SHP77 (cell line): ENCODE data around the gene ARL8A.
"Not testable (repeated sequence)": the region's sequence is repeated elsewhere in the genome, so short reads cannot be mapped to it uniquely, and the experiment has no call there.

Experiments used
- DNase-seq, 2 experiments: peaks; one replicate each; lab custom pipeline; 2025; lab: John Stamatoyannopoulos, UW

Gene ARL8A

GRCh38 chr1:202158810-202159533, 14.4 kb upstream of the ARL8A start:
- DNase-seq: no peak

- DNase-seq: no peak
Observed at GRCh38 chr1:202157945-202158344, 13.4 kb upstream of the ARL8A start.

GRCh38 chr1:202156590-202156989, 12.1 kb upstream of the ARL8A start:
- DNase-seq: no peak

GRCh38 chr1:202155478-202156021, 11.0 kb upstream of the ARL8A start:
- peak in 1 of 2 experiments; percentile 44 for DNase-seq

GRCh38 chr1:202154766-202155477, 10.4 kb upstream of the ARL8A start:
- DNase-seq: peak; percentile 58 to 62

GRCh38 chr1:202154148-202154765, 9.7 kb upstream of the ARL8A start:
- no peak for DNase-seq

GRCh38 chr1:202153284-202153683, 8.7 kb upstream of the ARL8A start:
- DNase-seq: no peak

- no peak for DNase-seq
Observed at GRCh38 chr1:202152399-202152798, 7.9 kb upstream of the ARL8A start.

- DNase-seq: no peak
Observed at GRCh38 chr1:202151045-202151444, 6.5 kb upstream of the ARL8A start.

- DNase-seq: no peak
Observed at GRCh38 chr1:202150602-202151001, 6.1 kb upstream of the ARL8A start.

GRCh38 chr1:202150187-202150586, 5.7 kb upstream of the ARL8A start:
- no peak for DNase-seq

- DNase-seq: no peak
Observed at GRCh38 chr1:202149566-202149965, 5.0 kb upstream of the ARL8A start.

- DNase-seq: no peak
Observed at GRCh38 chr1:202148391-202148790, 3.9 kb upstream of the ARL8A start.

- no peak for DNase-seq
Observed at GRCh38 chr1:202146993-202147392, 2.5 kb upstream of the ARL8A start.

GRCh38 chr1:202146279-202146678, 1.7 kb upstream of the ARL8A start:
- no peak for DNase-seq

GRCh38 chr1:202145744-202146140, 1.2 kb upstream of the ARL8A start:
- DNase-seq: not testable (repeated sequence)

- no peak for DNase-seq
Observed at GRCh38 chr1:202145068-202145743, 669 bp upstream of the ARL8A start.

GRCh38 chr1:202143768-202144401, 652 bp downstream of the ARL8A start:
- no peak for DNase-seq

GRCh38 chr1:202143011-202143767, 1.3 kb downstream of the ARL8A start:
- no peak for DNase-seq

GRCh38 chr1:202141468-202141867, 3.1 kb downstream of the ARL8A start:
- DNase-seq: not testable (repeated sequence)

GRCh38 chr1:202140833-202141232, 3.7 kb downstream of the ARL8A start:
- DNase-seq: no peak
